HG03457 (cell line): ENCODE measurements around the gene SCRN3.
"Not testable (repeated sequence)": the region's sequence is repeated elsewhere in the genome, so short reads cannot be mapped to it uniquely, and the experiment has no call there.

Source experiments
- ATAC-seq: cut with Tn5 transposase; IDR thresholded peaks from one replicate; pipeline ENCODE4 v1.9.1; 2021; ENCODE audit warnings: moderate number of reproducible peaks; ENCODE audit not compliant: unreplicated experiment

Gene SCRN3, protein sequence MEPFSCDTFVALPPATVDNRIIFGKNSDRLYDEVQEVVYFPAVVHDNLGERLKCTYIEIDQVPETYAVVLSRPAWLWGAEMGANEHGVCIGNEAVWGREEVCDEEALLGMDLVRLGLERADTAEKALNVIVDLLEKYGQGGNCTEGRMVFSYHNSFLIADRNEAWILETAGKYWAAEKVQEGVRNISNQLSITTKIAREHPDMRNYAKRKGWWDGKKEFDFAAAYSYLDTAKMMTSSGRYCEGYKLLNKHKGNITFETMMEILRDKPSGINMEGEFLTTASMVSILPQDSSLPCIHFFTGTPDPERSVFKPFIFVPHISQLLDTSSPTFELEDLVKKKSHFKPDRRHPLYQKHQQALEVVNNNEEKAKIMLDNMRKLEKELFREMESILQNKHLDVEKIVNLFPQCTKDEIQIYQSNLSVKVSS

DNA sequence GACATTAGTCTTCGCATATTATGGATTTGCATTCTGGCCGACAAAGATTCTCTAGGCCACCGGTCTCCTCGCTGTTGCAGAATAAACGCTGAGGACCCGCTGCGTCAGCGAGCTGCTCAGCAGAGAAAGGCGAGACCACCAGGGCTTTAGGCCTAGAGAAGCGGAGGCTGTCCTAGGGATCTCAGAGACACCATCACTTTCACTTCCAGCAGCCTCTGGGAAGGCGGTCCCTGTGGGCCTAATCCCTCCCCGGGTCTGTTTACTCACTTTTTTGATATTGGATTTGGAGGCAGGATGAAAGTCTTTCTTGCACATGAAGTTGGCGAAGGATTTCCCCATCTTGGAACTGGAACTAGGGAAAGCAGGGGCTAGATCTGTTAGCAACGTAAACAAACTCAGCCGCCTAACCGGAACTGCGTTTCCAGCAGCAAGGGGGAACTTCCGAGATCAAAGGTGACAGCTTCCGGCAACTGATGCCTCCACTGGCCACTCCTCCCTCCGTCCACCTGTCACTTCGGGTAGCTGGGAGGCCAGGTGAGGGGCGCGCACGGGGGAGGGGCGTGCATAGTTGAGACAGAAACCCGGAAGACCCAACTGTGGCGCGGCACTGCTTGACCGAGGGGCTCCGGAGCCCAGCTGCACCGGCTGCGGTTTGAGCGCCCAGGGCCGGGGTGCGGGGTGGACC is at the start of gene SCRN3:
Gene SCRN3 (plus strand): TSS at position 447 of the 685 bp plus-strand sequence. CDS start 2,554 bp downstream, outside the sequence.
- peak; percentile 92 for ATAC-seq

DNA sequence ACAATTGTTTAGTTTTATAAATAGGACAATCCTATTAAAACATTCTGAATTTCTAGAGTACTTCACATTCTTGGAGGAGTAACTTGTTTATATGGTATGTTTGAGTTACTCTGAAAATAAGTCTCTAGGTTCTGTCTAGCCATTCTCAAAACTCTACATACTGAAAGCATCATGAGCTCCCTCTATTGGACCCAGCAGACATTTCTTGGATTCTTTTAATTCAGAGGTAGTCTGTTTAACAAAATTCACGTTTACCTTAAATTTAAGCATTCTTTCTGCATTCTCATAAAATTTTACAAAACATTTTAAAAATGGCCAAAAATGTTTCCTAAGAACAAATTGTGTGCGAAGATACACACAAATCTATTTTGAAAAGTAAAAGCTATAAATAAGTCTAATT is 45.5 kb upstream of the SCRN3 start:
- ATAC-seq: no peak

DNA sequence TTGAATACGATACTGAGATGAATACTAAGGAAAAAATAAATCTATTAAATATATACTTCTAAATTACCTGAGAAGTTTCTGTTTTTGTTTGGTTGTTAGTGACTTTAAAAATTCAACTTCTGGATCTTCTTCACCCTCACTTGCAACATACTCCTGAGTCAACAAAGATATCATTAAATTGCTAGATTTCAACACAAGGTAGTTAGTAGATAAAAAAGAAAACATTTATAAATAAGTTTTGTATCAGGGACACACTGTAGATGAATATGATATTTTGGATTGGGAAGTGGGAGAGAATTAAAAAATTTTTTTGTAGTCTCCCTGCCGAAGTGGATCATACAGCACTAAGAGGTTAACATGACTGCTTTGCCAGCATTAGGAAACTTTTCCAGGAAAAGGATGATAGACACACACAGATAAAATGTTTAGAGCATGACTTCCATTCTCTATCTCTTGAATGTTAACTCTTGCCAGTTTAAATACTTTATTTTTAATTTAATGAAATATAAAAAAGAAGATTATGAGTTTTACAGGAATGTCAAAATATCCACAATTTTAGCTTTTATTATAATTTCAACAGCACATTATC is 44.8 kb upstream of the SCRN3 start:
- ATAC-seq: no peak

DNA sequence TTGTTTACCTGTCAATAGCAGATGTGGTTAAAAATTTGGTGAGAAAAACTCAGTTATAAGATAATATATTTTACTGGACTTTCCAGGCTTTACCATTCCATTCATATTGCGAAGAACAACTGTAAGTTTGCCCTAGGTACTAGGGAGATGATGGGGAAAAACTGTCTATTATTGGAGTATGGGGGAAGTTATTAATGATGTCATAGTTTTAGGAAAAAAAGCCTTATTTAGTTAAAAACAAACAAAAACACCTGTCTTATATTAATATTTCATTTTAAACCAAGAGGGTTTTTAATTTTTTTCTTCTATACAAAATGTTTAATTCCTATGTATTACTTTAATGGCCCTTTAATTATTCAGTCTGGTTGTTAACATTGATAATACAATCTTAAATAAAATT is 42.5 kb upstream of the SCRN3 start:
- no peak for ATAC-seq

DNA sequence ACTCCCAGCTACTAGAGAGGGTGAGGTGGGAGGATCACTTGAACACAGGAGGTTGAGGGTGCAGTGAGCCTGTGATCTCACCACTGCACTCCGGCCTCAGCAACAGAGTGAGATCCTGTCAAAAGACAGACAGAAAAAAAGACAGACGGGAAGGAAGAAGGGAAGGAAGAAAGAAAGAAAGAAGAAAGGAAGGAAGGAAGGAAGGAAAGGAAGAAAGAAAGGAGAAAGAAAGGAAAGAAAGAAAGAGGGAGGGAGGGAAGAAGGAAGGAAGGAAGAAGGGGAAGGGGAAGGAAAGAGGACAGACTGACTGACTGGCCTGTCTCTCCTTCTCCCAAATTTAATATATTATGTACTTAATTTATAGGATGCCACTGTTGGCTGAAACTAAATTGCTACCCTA is 39.2 kb upstream of the SCRN3 start:
- ATAC-seq: no peak

DNA sequence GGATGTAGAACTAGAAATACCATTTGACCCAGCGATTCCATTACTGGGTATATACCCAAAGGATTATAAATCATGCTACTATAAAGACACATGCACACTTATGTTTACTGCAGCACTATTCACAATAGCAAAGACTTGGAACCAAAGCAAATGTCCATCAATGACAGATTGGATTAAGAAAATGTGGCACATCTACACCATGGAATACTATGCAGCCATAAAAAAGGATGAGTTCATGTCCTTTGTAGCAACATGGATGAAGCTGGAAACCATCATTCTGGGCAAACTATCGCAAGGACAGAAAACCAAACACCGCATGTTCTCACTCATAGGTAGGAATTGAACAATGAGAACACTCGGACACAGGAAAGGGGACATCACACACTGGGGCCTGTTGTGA is 35.9 kb upstream of the SCRN3 start:
- not testable (repeated sequence) for ATAC-seq

DNA sequence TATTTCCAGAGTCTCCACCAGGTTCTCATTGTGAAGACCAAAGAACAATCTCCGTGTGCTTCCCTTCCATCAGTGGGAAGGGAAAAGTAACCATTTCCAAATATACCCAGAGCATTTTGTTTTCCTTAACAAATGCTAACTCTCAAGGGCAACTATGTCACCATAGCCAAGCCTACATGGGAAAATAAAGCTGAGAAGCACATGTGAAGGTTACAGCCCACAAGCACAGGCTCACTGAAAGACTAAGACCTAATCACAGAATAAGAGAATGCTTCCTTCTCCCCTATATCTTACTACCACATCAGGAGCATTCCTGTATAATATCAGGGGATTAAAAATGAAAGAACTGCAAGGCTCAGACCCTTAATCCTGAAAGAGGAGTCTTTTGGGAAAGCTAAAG is 32.6 kb upstream of the SCRN3 start:
- no peak for ATAC-seq

DNA sequence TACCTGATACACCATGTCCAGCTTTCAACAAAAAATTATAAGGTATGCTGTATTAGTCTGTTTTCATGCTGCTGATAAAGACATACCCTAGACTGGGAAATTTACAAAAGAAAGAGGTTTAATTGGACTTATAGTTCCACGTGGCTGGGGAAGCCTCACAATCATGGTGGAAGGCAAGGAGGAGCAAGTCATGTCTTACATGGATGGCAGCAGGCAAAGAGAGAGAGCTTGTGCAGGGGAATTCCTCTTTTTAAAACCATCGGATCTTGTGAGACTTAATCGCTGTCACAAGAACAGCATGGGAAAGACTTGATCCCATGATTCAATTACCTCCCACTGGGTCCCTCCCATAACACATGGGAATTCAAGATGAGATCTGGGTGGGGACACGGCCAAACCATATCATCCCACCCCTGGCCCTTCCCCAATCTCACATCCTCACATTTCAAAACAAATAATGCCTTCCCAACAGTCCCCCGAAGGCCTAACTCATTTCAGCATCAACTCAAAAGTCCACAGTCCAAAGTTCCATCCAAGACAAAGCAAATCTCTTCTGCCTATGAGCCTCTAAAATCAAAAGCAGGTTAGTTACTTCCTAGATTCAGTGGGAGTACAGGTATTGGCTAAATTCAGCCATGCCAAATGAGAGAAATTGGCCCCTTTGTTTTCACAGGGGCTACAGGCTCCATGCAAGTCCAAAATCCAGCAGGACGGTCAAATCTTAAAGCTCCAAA is 31.9 kb upstream of the SCRN3 start:
- not testable (repeated sequence) for ATAC-seq

DNA sequence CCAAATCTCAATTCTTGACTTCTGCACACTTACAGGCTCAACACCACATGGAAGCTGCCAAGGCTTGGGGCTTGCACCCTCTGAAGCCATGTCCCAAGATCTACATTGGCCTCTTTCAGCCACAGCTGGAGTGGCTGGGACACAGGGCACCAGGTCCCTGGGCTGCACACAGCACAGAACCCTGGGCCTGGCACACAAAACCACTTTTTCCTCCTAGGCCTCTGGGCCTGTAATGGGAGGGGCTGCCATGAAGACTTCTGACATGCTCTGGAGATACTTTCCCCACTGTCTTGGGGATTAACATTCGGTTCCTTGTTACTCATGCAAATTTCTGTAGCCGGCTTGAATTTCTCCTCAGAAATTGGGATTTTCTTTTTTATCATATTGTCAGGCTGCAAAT is 30.9 kb upstream of the SCRN3 start:
- no peak for ATAC-seq

DNA sequence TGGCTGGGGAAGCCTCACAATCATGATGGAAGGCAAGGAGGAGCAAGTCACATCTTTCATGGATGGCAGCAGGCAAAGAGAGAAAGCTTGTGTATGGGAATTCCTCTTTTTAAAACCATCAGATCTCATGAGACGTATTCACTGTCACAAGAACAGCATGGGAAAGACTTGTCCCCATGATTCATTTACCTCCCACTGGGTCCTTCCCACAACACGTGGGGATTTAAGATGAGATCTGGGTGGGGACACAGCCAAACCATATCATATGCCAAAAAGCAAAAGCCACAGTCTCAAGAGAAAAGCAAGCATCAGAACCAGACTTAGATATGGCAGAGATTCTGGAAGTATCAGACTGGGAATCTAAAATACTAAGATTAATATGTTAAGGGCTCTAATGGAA is 30.0 kb upstream of the SCRN3 start:
- ATAC-seq: no peak

DNA sequence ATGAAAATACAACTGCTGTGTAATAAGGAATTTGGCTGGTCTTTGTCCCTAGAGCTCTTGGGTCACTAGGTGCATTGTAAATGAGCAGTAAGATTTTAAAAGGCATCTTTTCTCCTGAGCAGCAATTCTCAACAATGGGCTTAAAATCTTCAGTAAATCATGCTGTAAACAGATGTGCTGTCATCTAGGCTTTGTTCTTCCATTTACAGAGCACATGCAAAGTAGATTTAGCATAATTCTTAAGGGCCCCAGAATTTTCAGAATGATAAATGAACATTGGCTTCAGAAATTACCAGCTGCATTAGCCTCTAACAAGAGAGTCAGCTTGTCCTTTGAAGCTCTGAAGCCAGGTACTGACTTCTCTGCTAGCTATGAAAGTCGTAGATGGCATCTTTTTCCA is 26.8 kb upstream of the SCRN3 start:
- ATAC-seq: no peak

DNA sequence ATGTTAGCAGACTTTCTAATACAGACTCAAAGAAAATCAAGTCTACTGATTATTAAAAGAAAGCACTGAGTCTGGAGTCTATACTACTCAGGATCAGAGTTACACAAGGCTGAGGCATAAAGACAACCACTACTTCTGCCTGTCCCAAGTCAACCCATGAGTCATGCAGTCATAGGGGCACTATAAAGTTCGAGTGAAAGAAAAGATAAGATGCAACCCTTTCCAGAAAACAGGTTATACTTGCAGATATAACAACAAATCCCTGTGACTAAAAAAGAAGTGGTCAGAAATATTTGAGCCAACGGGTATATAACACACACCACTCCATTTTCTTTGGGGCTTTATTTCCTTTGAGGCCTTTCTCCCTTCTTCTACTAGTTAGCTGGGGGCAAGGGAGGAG is 18.6 kb upstream of the SCRN3 start:
- no peak for ATAC-seq

DNA sequence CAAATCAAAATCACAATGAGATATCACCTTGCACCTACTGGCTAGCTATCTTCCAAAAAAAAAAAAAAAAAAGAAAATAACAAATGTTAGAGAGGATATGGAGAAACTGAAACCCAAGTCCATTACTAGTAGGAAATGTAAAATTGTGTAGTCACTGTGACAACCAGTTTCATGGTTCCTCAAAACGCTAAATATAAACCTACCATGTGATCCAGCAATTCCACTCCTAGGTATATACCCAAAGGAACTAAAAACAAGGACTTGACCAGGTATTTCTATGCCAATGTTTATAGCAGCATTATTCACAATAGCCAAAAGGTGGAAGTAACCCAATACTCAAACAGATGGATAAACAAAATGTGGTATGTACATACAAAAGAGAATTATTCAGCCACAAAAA is 11.7 kb upstream of the SCRN3 start:
- ATAC-seq: no peak

DNA sequence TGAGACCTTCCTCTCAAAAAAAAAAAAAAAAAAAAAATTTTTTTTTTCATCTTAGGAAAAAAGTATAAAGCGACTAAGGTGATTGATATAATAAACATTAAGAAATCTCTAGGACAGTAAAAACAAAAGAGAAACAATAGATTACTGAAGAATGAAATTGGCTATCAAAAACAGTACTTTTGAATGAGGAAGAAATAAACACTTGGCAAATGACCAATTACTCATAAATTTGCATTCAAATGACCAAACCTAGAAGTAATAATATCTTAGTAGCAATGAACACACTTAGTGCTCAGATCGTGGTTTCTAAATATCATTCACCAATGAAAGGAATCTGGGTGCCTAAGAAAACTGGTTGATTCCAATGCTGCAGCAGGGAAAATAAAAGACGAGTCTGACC is 10.3 kb upstream of the SCRN3 start:
- no peak for ATAC-seq

DNA sequence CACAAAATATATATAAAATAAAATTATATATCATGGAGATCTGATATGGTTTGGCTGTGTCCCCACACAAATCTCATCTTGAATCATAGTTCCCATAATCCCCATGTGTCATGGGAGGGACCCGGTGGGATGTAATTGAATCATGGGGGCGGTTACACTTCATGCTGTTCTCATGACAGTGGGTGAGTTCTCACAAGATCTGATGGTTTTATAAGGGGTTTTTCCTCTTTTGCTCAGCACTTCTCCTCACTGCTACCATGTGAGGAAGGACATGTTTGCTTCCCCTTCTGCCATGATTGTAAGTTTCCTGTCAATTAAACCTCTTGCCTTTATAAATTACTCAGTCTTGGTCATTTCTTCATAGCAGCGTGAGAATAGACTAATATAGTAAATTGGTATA is 6.8 kb upstream of the SCRN3 start:
- not testable (repeated sequence) for ATAC-seq

DNA sequence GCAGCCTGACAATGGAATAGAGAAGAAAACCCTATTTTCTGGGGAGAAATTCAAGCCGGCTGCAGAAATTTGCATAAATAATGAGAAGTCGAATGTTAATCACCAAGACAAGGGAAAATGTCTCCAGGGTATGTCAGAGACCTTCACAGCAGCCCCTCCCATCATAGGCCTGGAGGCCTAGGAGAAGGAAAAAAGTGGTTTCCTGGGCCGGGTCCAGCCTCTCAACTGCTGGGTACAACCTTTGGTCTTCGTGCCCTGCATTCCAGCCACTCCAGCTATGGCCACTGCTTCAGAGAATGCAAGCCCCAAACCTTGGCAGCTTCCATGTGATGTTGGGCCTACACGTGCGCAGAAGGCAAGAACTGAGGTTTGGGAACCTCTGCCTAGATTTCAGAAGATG is 6.0 kb upstream of the SCRN3 start:
- ATAC-seq: no peak

DNA sequence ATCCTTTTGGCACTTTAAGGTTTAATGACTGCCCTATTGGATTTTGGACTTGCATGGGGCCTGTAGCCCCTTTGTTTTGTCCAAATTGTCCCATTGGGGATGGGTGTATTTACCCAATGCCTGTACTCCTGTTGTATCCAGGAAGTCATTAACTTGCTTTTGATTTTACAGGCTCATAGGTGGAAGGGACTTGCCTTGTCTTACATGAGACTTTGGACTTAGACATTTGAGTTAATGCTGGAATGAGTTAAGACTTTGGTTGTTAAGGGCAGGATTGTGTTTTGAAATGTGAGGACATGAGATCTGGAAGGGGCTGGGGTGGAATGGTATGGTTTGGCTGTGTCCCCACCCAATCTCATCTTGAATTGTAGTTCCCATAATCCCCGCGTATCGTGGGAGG is 5.2 kb upstream of the SCRN3 start:
- not testable (repeated sequence) for ATAC-seq

DNA sequence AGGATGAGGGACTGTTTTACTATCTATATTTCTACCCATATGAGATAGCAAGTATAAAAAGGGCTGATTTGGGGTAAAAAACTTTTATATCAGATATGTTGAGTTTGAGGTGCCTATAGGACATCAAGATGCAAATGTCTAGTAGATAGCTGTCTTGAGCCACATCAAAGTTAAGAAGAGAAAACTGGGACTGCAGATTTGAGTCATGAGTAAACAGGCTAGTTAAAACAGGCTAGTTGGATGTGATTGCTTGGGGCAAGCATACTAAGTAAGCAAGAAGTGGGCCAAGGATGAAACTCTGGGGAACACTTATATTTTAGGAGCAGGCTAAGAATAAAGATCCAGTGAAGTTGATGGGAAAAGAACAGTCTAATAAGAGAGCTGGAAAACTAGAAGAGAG is 2.8 kb upstream of the SCRN3 start:
- ATAC-seq: no peak

DNA sequence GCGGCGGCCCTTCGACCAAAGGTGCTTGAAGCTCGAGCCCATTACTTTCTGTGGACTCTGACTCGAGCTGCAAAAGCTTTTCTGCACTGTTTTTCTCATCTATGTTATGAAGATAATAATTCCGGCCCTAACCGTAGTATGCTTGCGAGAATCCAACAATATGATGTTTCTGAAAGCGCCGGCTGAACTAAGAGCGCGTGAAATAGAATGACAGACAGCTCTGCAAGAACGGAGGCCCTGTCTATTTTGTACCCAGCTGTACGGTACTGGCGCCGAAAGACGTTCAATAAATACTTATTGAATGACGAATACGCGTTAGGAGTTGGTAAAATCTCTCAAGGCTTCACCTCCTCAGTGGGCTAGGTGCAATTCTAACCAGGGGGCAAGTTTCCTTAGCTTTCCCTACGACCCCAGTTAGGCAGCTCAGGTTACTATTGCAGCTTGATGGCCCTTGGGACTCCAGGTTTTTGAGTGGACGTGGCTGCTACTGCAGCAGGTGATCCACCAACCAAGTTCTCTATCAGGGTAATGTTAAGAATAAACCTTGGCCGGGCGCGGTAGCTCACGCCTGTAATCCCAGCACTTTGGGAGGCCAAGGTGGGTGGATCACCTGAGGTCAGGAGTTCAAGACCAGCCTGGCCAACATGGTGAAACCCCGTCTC is 570 bp downstream of the SCRN3 start:
- peak; percentile 21 for ATAC-seq

DNA sequence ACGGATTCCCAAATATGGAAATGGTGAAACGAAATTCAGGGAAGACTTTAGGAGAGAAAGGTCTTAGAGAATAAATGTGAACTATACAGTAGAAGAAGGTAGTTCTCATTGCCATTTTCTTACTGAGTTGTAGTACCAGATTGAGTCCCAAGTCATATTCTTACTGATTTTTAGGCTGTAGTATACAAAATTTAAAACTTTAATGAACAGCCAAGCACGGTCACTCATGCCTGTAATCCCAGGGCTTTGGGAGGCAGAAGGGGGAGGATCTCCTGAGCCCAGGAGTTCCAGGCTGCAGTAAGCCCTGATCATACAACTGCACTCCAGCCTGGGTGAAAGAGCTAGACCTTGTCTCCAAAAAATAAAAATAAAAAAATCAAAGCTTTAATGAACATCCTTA is 2.2 kb downstream of the SCRN3 start:
- no peak for ATAC-seq

DNA sequence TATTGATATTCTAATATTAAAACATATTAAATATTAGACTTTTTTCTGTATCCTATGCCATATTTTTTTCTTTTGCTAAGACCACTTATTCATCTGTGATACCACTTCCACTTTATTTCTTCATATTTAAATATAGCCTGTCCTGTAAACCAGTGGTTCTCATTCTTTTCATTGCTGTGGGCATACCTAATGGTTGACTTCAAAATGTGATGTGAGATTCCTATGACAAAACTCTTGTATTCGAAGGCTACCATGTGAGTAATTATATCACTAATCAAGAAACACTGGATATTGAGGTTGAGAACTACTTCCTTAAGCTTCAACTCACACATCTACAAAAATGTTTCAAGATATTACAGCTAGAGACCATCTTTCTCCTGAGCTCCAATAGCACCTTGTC is 3.6 kb downstream of the SCRN3 start:
- ATAC-seq: no peak
